ENCODE data around the gene SPOCK1. TPM values are rescaled to one million over a fixed set of nuclear protein-coding genes. Genes with fewer than 3 reads are reported as not detected.

The SPOCK1 gene
- total and polyA plus RNA-seq, 5 donors from 2014 or later, result 0.27 TPM; not detected in 4

- no peaks in the 10 kb centered on the region for H3K9me3 ChIP-seq (ENCODE audit: control insufficient read depth in 2 of 2, low read length in 2 of 2)
- no peak for ATAC-seq (ENCODE audit: low read depth in 2 of 2)
- Mint-ChIP-seq H3K4me3 (no peak overlapping the region), H3K4me1 (no peaks in the 10 kb centered on the region), H3K36me3 (no peaks in the 10 kb centered on the region), H3K9me3 (peaks cover 0 to 5% (median 0%) of the 10 kb centered on the region in 7 donors), H3K27me3 (no peaks in the 10 kb centered on the region), H3K27ac (no peak overlapping the region)
- H3K27me3 ChIP-seq (ENCODE audit: control insufficient read depth, insufficient read depth, low read length), result no peaks in the 10 kb centered on the region
- no peak overlapping the region for H3K4me3 ChIP-seq (ENCODE audit: low read depth, low read length)
- DNase-seq, result no peak
- H3K27ac ChIP-seq (ENCODE audit: insufficient read depth, low read length, poor library complexity, severe bottlenecking), result no peak overlapping the region
- no peaks in the 10 kb centered on the region for H3K4me1 ChIP-seq (ENCODE audit: control insufficient read depth, insufficient read depth, low read length, poor library complexity, severe bottlenecking)
- H3K36me3 ChIP-seq (ENCODE audit: control insufficient read depth, insufficient read depth, low read length), result no peaks in the 10 kb centered on the region
These were observed 314.4 kb downstream of the SPOCK1 start for GRCh38 chr5:137184734-137185133.

GRCh38 chr5:137182576-137182975 lies 316.6 kb downstream of the SPOCK1 start:
- H3K4me1 ChIP-seq (ENCODE audit: control insufficient read depth, insufficient read depth, low read length, poor library complexity, severe bottlenecking), result no peaks in the 10 kb centered on the region
- no peaks in the 10 kb centered on the region for H3K36me3 ChIP-seq (ENCODE audit: control insufficient read depth, insufficient read depth, low read length)
- no peak overlapping the region for H3K27ac ChIP-seq (ENCODE audit: insufficient read depth, low read length, poor library complexity, severe bottlenecking)
- H3K27me3 Mint-ChIP-seq, result peaks cover under 1% of the 10 kb centered on the region
- H3K4me3 ChIP-seq (ENCODE audit: low read depth, low read length), result no peak overlapping the region
- no peaks in the 10 kb centered on the region for H3K9me3 ChIP-seq (ENCODE audit: control insufficient read depth in 2 of 2, low read length in 2 of 2)
- H3K4me1 Mint-ChIP-seq, result no peaks in the 10 kb centered on the region
- H3K4me3 Mint-ChIP-seq, result no peak overlapping the region
- H3K36me3 Mint-ChIP-seq, result no peaks in the 10 kb centered on the region
- peaks cover 0 to 5% (median 0%) of the 10 kb centered on the region in 7 donors for H3K9me3 Mint-ChIP-seq
- H3K27ac Mint-ChIP-seq, result no peak overlapping the region
- DNase-seq (no peak), ATAC-seq (ENCODE audit: low read depth in 2 of 2) (no peak)
- H3K27me3 ChIP-seq (ENCODE audit: control insufficient read depth, insufficient read depth, low read length), result no peaks in the 10 kb centered on the region

GRCh38 chr5:137181667-137182066 lies 317.5 kb downstream of the SPOCK1 start:
- H3K4me1 ChIP-seq (ENCODE audit: control insufficient read depth, insufficient read depth, low read length, poor library complexity, severe bottlenecking), result no peaks in the 10 kb centered on the region
- Mint-ChIP-seq H3K27ac (no peak overlapping the region), H3K4me1 (no peaks in the 10 kb centered on the region), H3K27me3 (peaks cover 5% of the 10 kb centered on the region), H3K36me3 (no peaks in the 10 kb centered on the region), H3K9me3 (peaks cover 0 to 3% (median 0%) of the 10 kb centered on the region in 7 donors), H3K4me3 (no peak overlapping the region)
- H3K27me3 ChIP-seq (ENCODE audit: control insufficient read depth, insufficient read depth, low read length), result no peaks in the 10 kb centered on the region
- DNase-seq (no peak), ATAC-seq (ENCODE audit: low read depth in 2 of 2) (no peak)
- no peak overlapping the region for H3K27ac ChIP-seq (ENCODE audit: insufficient read depth, low read length, poor library complexity, severe bottlenecking)
- no peaks in the 10 kb centered on the region for H3K9me3 ChIP-seq (ENCODE audit: control insufficient read depth in 2 of 2, low read length in 2 of 2)
- no peak overlapping the region for H3K4me3 ChIP-seq (ENCODE audit: low read depth, low read length)
- H3K36me3 ChIP-seq (ENCODE audit: control insufficient read depth, insufficient read depth, low read length), result no peaks in the 10 kb centered on the region

- H3K27me3 ChIP-seq (ENCODE audit: control insufficient read depth, insufficient read depth, low read length), result no peaks in the 10 kb centered on the region
- no peaks in the 10 kb centered on the region for H3K4me1 Mint-ChIP-seq
- H3K9me3 ChIP-seq (ENCODE audit: control insufficient read depth in 2 of 2, low read length in 2 of 2), result no peaks in the 10 kb centered on the region
- peaks cover 0 to 6% (median 0%) of the 10 kb centered on the region in 7 donors for H3K9me3 Mint-ChIP-seq
- ATAC-seq (ENCODE audit: low read depth in 2 of 2) (no peak), DNase-seq (no peak)
- H3K36me3 ChIP-seq (ENCODE audit: control insufficient read depth, insufficient read depth, low read length), result no peaks in the 10 kb centered on the region
- no peaks in the 10 kb centered on the region for H3K36me3 Mint-ChIP-seq
- H3K4me3 Mint-ChIP-seq, result no peak overlapping the region
- no peak overlapping the region for H3K27ac ChIP-seq (ENCODE audit: insufficient read depth, low read length, poor library complexity, severe bottlenecking)
- no peaks in the 10 kb centered on the region for H3K4me1 ChIP-seq (ENCODE audit: control insufficient read depth, insufficient read depth, low read length, poor library complexity, severe bottlenecking)
- no peak overlapping the region for H3K27ac Mint-ChIP-seq
- no peak overlapping the region for H3K4me3 ChIP-seq (ENCODE audit: low read depth, low read length)
- peaks cover 5% of the 10 kb centered on the region for H3K27me3 Mint-ChIP-seq
These were observed 319.9 kb downstream of the SPOCK1 start for GRCh38 chr5:137179203-137179602.

- Mint-ChIP-seq H3K27me3 (peaks cover 5% of the 10 kb centered on the region), H3K4me3 (no peak overlapping the region), H3K36me3 (no peaks in the 10 kb centered on the region), H3K27ac (no peak overlapping the region), H3K4me1 (no peaks in the 10 kb centered on the region), H3K9me3 (peaks cover 0 to 3% (median 0%) of the 10 kb centered on the region in 7 donors)
- Histone ChIP-seq H3K27me3 (ENCODE audit: control insufficient read depth, insufficient read depth, low read length) (no peaks in the 10 kb centered on the region), H3K36me3 (ENCODE audit: control insufficient read depth, insufficient read depth, low read length) (no peaks in the 10 kb centered on the region), H3K4me3 (ENCODE audit: low read depth, low read length) (no peak overlapping the region), H3K9me3 (ENCODE audit: control insufficient read depth in 2 of 2, low read length in 2 of 2) (no peaks in the 10 kb centered on the region), H3K4me1 (ENCODE audit: control insufficient read depth, insufficient read depth, low read length, poor library complexity, severe bottlenecking) (no peaks in the 10 kb centered on the region), H3K27ac (ENCODE audit: insufficient read depth, low read length, poor library complexity, severe bottlenecking) (no peak overlapping the region)
- no peak for ATAC-seq (ENCODE audit: low read depth in 2 of 2)
- DNase-seq, result no peak
These were observed 322.5 kb downstream of the SPOCK1 start for GRCh38 chr5:137176609-137177008.

GRCh38 chr5:137176126-137176525 lies 323.0 kb downstream of the SPOCK1 start:
- H3K27ac Mint-ChIP-seq, result no peak overlapping the region
- peaks cover 0 to 4% (median 0%) of the 10 kb centered on the region in 7 donors for H3K9me3 Mint-ChIP-seq
- no peaks in the 10 kb centered on the region for H3K27me3 ChIP-seq (ENCODE audit: control insufficient read depth, insufficient read depth, low read length)
- peaks cover 5% of the 10 kb centered on the region for H3K27me3 Mint-ChIP-seq
- H3K36me3 Mint-ChIP-seq, result no peaks in the 10 kb centered on the region
- no peak overlapping the region for H3K27ac ChIP-seq (ENCODE audit: insufficient read depth, low read length, poor library complexity, severe bottlenecking)
- H3K4me1 Mint-ChIP-seq, result no peaks in the 10 kb centered on the region
- no peak for DNase-seq
- H3K4me1 ChIP-seq (ENCODE audit: control insufficient read depth, insufficient read depth, low read length, poor library complexity, severe bottlenecking), result no peaks in the 10 kb centered on the region
- no peaks in the 10 kb centered on the region for H3K9me3 ChIP-seq (ENCODE audit: control insufficient read depth in 2 of 2, low read length in 2 of 2)
- H3K36me3 ChIP-seq (ENCODE audit: control insufficient read depth, insufficient read depth, low read length), result no peaks in the 10 kb centered on the region
- H3K4me3 ChIP-seq (ENCODE audit: low read depth, low read length), result no peak overlapping the region
- no peak overlapping the region for H3K4me3 Mint-ChIP-seq
- ATAC-seq (ENCODE audit: low read depth in 2 of 2), result no peak

GRCh38 chr5:137174196-137174595 lies 324.9 kb downstream of the SPOCK1 start:
- Mint-ChIP-seq H3K9me3 (peaks cover 0 to 5% (median 0%) of the 10 kb centered on the region in 7 donors), H3K36me3 (no peaks in the 10 kb centered on the region), H3K27ac (no peak overlapping the region), H3K4me1 (no peaks in the 10 kb centered on the region), H3K27me3 (peaks cover 5% of the 10 kb centered on the region), H3K4me3 (no peak overlapping the region)
- Histone ChIP-seq H3K4me3 (ENCODE audit: low read depth, low read length) (no peak overlapping the region), H3K36me3 (ENCODE audit: control insufficient read depth, insufficient read depth, low read length) (no peaks in the 10 kb centered on the region), H3K4me1 (ENCODE audit: control insufficient read depth, insufficient read depth, low read length, poor library complexity, severe bottlenecking) (no peaks in the 10 kb centered on the region), H3K27me3 (ENCODE audit: control insufficient read depth, insufficient read depth, low read length) (no peaks in the 10 kb centered on the region), H3K27ac (ENCODE audit: insufficient read depth, low read length, poor library complexity, severe bottlenecking) (no peak overlapping the region), H3K9me3 (ENCODE audit: control insufficient read depth in 2 of 2, low read length in 2 of 2) (no peaks in the 10 kb centered on the region)
- ATAC-seq (ENCODE audit: low read depth in 2 of 2) (no peak), DNase-seq (no peak)

GRCh38 chr5:137172258-137172657 lies 326.9 kb downstream of the SPOCK1 start:
- DNase-seq (no peak), ATAC-seq (ENCODE audit: low read depth in 2 of 2) (no peak)
- Mint-ChIP-seq H3K27ac (no peak overlapping the region), H3K4me3 (no peak overlapping the region), H3K9me3 (peaks cover 0 to 5% (median 0%) of the 10 kb centered on the region in 7 donors), H3K4me1 (no peaks in the 10 kb centered on the region), H3K36me3 (no peaks in the 10 kb centered on the region), H3K27me3 (peaks cover 6% of the 10 kb centered on the region)
- H3K27me3 ChIP-seq (ENCODE audit: control insufficient read depth, insufficient read depth, low read length), result no peaks in the 10 kb centered on the region
- H3K4me3 ChIP-seq (ENCODE audit: low read depth, low read length), result no peak overlapping the region
- H3K27ac ChIP-seq (ENCODE audit: insufficient read depth, low read length, poor library complexity, severe bottlenecking), result no peak overlapping the region
- no peaks in the 10 kb centered on the region for H3K4me1 ChIP-seq (ENCODE audit: control insufficient read depth, insufficient read depth, low read length, poor library complexity, severe bottlenecking)
- H3K36me3 ChIP-seq (ENCODE audit: control insufficient read depth, insufficient read depth, low read length), result no peaks in the 10 kb centered on the region
- no peaks in the 10 kb centered on the region for H3K9me3 ChIP-seq (ENCODE audit: control insufficient read depth in 2 of 2, low read length in 2 of 2)

All from CD4-positive, CD25-positive, alpha-beta regulatory T cell (primary cell).